ENCODE data around the gene ATPAF1. TPM values are rescaled to one million over a fixed set of nuclear protein-coding genes. Genes with fewer than 3 reads are reported as not detected.

ATPAF1 gene
- polyA plus RNA-seq, 1 of the 3 experiments (the other 2 are of a cell fraction) = 39.9 TPM

DNA sequence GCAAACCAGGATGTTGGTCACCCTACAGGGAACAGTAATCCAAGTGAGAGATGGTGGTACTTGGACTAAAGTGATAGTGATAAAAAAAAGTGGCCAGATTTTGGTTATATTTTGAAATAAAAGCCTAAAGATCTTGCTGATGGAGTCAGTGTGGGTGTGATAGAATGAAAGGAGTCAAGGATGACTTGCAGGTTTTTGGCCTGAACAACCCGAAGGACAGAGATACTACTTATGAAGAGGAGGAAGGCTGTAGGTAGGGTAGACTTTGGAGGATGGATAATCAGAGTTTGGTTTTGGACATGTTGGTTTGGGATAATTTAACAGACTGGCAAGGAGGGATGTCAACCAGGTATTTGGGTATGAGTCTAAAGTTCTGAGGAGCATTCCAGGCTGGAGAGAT lies 2.0 kb upstream of the ATPAF1 start:
- CTCF ChIA-PET = no interaction called here
- no peaks in the 10 kb centered on the region for H3K27me3 ChIP-seq (ENCODE audit: insufficient read depth)
- no peak for DNase-seq
- no peak overlapping the region for H3K27ac ChIP-seq (ENCODE audit: low read depth in 2 of 2, low read length in 1 of 2)
- peaks cover 0 to 5% of the 10 kb centered on the region in 2 experiments; a peak in 2 of 4 replicates for H3K4me1 ChIP-seq (ENCODE audit: control insufficient read depth in 1 of 2, insufficient read depth in 2 of 2, low read depth in 1 of 2, low read length in 1 of 2)
- no peaks in the 10 kb centered on the region for H3K9me3 ChIP-seq
- H4K20me1 ChIP-seq (ENCODE audit: insufficient read depth) = no peaks in the 10 kb centered on the region
- 100% methylated on average over 1 of the region's 1 CpG for WGBS (ENCODE audit: low lambda C conversion rate)
- TF ChIP-seq NFIC (IDR thresholded peaks at IDR 0.05; ENCODE audit: borderline replicate concordance) = no peak
- TF ChIP-seq FOXM1 (IDR thresholded peaks at IDR 0.05; ENCODE audit: low read depth) = no peak
- no peak for TF ChIP-seq TCF12 (IDR thresholded peaks at IDR 0.05)
- no peak for TF ChIP-seq MAX (IDR thresholded peaks at IDR 0.05; ENCODE audit: low read depth)
- TF ChIP-seq MXI1 (IDR thresholded peaks at IDR 0.05; ENCODE audit: low read depth, low read length) = no peak
- no peak for TF ChIP-seq RCOR1 (IDR thresholded peaks at IDR 0.05; ENCODE audit: low read length)
- TF ChIP-seq TEAD4 (IDR thresholded peaks at IDR 0.05; ENCODE audit: borderline replicate concordance, insufficient read depth) = no peak
- TF ChIP-seq POLR2AphosphoS5 (IDR thresholded peaks at IDR 0.05; ENCODE audit: low read depth, low read length) = no peak
- no peak for TF ChIP-seq GABPA (IDR thresholded peaks at IDR 0.05; ENCODE audit: low read depth)
- TF ChIP-seq, protein P1, sequence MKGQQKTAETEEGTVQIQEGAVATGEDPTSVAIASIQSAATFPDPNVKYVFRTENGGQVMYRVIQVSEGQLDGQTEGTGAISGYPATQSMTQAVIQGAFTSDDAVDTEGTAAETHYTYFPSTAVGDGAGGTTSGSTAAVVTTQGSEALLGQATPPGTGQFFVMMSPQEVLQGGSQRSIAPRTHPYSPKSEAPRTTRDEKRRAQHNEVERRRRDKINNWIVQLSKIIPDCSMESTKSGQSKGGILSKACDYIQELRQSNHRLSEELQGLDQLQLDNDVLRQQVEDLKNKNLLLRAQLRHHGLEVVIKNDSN (IDR thresholded peaks at IDR 0.05; ENCODE audit: borderline replicate concordance, low read depth) = no peak
- no peak for TF ChIP-seq FOSL2 (IDR thresholded peaks at IDR 0.05; ENCODE audit: borderline replicate concordance, low read depth)
- TF ChIP-seq MEF2A (IDR thresholded peaks at IDR 0.05; ENCODE audit: borderline replicate concordance, low read depth) = no peak
- TF ChIP-seq USF2 (IDR thresholded peaks at IDR 0.05; ENCODE audit: borderline replicate concordance, low read depth, low read length) = no peak
- TF ChIP-seq, protein P2, sequence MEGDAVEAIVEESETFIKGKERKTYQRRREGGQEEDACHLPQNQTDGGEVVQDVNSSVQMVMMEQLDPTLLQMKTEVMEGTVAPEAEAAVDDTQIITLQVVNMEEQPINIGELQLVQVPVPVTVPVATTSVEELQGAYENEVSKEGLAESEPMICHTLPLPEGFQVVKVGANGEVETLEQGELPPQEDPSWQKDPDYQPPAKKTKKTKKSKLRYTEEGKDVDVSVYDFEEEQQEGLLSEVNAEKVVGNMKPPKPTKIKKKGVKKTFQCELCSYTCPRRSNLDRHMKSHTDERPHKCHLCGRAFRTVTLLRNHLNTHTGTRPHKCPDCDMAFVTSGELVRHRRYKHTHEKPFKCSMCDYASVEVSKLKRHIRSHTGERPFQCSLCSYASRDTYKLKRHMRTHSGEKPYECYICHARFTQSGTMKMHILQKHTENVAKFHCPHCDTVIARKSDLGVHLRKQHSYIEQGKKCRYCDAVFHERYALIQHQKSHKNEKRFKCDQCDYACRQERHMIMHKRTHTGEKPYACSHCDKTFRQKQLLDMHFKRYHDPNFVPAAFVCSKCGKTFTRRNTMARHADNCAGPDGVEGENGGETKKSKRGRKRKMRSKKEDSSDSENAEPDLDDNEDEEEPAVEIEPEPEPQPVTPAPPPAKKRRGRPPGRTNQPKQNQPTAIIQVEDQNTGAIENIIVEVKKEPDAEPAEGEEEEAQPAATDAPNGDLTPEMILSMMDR (IDR thresholded peaks at IDR 0.05) = no peak
- POLR2A ChIA-PET = no interaction called here
- H3K4me3 ChIP-seq (ENCODE audit: low read depth in 2 of 2, low read length in 1 of 2) = no peak overlapping the region
- peaks cover 18% of the 10 kb centered on the region; the same call in 1 of the 2 replicates for H3K79me2 ChIP-seq (ENCODE audit: insufficient read depth)
- no peak overlapping the region for H2AFZ ChIP-seq (ENCODE audit: low read depth)
- H3K4me2 ChIP-seq = no peak overlapping the region
- H3K9ac ChIP-seq = no peak overlapping the region
- H3K9me2 ChIP-seq = no peaks in the 10 kb centered on the region
- peaks cover 4% of the 10 kb centered on the region for H3F3A ChIP-seq (replicated peaks; ENCODE audit: insufficient read depth)
- peaks cover 6 to 14% of the 10 kb centered on the region in 2 experiments for H3K36me3 ChIP-seq (replicated peaks in 1 of 2; ENCODE audit: control insufficient read depth in 1 of 2, insufficient read depth in 2 of 2, low read length in 1 of 2)

DNA sequence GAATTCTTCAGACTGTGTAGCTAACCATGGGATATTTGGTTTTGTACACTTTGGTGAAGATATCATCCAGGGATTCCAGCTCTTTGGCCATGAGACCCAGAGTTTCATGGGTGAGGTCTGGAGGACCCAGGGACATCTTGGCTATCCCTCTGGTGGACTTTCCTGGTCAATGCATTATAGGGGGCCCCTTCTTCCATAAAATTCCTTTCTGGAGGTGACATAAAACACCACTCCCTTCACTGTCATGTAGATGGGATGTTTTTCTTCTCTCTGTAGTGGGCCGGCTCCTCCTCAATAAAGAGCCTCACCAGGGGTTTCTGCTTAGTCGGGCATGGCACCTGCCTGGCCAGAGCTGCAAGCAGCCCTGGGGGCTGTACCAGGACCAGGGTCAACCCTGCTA lies 2.2 kb downstream of the ATPAF1 start:
- H3K27ac ChIP-seq (ENCODE audit: low read depth in 2 of 2, low read length in 1 of 2) = no peak overlapping the region
- H3K27me3 ChIP-seq (ENCODE audit: insufficient read depth) = no peaks in the 10 kb centered on the region
- H3K9ac ChIP-seq = no peak overlapping the region
- peaks cover 18% of the 10 kb centered on the region; the same call in 1 of the 2 replicates for H3K79me2 ChIP-seq (ENCODE audit: insufficient read depth)
- no peaks in the 10 kb centered on the region for H3K9me2 ChIP-seq
- H3F3A ChIP-seq (replicated peaks; ENCODE audit: insufficient read depth) = no peaks in the 10 kb centered on the region
- no peak for DNase-seq
- no peak overlapping the region for H3K4me3 ChIP-seq (ENCODE audit: low read depth in 2 of 2, low read length in 1 of 2)
- CTCF ChIA-PET = interaction anchor here (0.7 to 1.8 kb wide), 4 partner anchors 12 to 661 kb away, joined by 3 to 5 read pairs (median 4); no protein-coding TSS in a partner anchor
- no peaks in the 10 kb centered on the region for H3K9me3 ChIP-seq
- no peak overlapping the region for H2AFZ ChIP-seq (ENCODE audit: low read depth)
- WGBS (ENCODE audit: low lambda C conversion rate) = 93% methylated on average over 2 of the region's 2 CpGs
- peaks cover 0 to 5% of the 10 kb centered on the region in 2 experiments; a peak in 2 of 4 replicates for H3K4me1 ChIP-seq (ENCODE audit: control insufficient read depth in 1 of 2, insufficient read depth in 2 of 2, low read depth in 1 of 2, low read length in 1 of 2)
- POLR2A ChIA-PET = no interaction called here
- H4K20me1 ChIP-seq (ENCODE audit: insufficient read depth) = no peaks in the 10 kb centered on the region
- H3K36me3 ChIP-seq (replicated peaks in 1 of 2; ENCODE audit: control insufficient read depth in 1 of 2, insufficient read depth in 2 of 2, low read length in 1 of 2) = peaks cover 10 to 21% of the 10 kb centered on the region in 2 experiments
- H3K4me2 ChIP-seq = no peak overlapping the region
- TF ChIP-seq SMC3 (IDR thresholded peaks at IDR 0.05; ENCODE audit: low read depth, low read length) = no peak
- TF ChIP-seq FOXJ3 (CRISPR knock-in tag; IDR thresholded peaks at IDR 0.05) = no peak
- no peak for TF ChIP-seq FOXM1 (IDR thresholded peaks at IDR 0.05; ENCODE audit: low read depth)
- TF ChIP-seq CHD2 (IDR thresholded peaks at IDR 0.05; ENCODE audit: low read length, partially characterized antibody) = no peak
- no peak for TF ChIP-seq MAX (IDR thresholded peaks at IDR 0.05; ENCODE audit: low read depth)
- TF ChIP-seq TCF12 (IDR thresholded peaks at IDR 0.05) = no peak
- TF ChIP-seq, protein P1 (IDR thresholded peaks at IDR 0.05; ENCODE audit: borderline replicate concordance, low read depth) = no peak
- TF ChIP-seq RXRA (IDR thresholded peaks at IDR 0.05; ENCODE audit: borderline replicate concordance, low read depth) = no peak
- no peak for TF ChIP-seq POLR2AphosphoS5 (IDR thresholded peaks at IDR 0.05; ENCODE audit: low read depth, low read length)
- TF ChIP-seq, protein P2 (IDR thresholded peaks at IDR 0.05) = no peak
- TF ChIP-seq TEAD4 (IDR thresholded peaks at IDR 0.05; ENCODE audit: borderline replicate concordance, insufficient read depth) = no peak
- TF ChIP-seq USF2 (IDR thresholded peaks at IDR 0.05; ENCODE audit: borderline replicate concordance, low read depth, low read length) = no peak
